NCI-H345 treated with DMSO at 0.1 percent for 48 hours (cell line): ENCODE data around the gene PRDM15.

ENCODE experiments used
- DNase-seq: peaks from one replicate; lab custom pipeline; 2025; ENCODE audit not compliant: unreplicated experiment; lab: John Stamatoyannopoulos, UW

The PRDM15 gene

DNA sequence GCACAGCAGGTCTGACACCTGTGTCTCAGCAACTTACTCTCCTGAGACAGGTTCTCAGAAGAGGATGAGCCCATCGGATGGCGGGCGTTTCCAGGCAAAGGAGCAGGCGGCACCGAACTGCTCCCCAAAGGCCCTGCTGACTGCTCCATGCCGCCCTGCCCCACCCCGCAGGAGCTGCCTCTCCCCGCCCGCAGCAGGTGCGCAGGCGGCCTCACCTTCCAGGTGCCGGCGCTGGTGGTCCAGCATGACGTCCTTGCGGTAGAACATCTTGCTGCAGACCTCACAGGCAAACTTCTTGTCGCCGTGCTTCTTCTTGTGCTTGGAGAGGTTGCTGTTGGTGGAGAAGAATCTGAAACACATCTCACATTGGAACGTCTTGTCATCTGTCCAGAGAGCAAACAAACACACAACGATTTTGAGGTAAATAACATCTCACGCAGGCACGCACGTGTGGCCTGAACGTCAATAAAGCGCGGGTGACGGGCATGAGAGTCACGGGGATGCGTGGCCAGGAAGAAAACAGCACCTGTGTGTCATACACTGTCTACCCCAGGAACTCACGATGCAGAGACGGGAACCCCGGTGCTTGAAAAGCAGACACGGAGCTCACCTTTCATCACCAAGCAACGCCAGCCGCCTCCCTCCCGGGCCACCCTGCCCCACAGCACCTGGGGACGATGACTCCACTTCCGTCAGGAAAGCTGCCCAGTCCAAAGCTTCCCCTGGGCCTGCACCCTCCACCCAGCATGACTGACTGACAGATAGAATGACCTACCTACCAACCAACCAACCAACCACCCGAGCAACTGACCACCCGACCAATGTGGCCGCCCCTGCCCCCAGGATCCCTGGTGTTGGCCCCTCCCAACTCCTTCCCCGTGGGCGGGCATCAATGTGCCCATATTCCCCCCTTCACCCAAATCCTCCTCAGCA, 50.9 kb downstream of the PRDM15 start:
- DNase-seq = no peak

DNA sequence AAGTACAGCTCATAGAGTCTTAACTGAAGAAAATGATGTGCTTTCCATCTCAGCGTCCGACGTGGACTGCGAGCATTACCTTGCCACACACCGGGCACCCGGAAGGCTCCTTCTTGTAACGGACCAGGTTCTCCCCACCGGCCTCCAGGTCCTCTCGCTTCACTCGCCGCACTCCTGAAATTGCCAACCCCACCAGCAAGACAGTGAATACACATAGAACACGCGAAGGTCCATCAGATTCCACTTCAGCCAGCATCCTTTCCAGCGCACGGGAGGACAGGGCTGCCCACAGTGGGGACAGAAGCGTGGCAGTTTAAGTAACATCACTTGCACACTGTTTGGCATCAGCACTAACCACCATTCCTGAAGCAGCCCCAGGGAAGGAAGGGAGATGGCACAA, 53.3 kb downstream of the PRDM15 start:
- DNase-seq = no peak

DNA sequence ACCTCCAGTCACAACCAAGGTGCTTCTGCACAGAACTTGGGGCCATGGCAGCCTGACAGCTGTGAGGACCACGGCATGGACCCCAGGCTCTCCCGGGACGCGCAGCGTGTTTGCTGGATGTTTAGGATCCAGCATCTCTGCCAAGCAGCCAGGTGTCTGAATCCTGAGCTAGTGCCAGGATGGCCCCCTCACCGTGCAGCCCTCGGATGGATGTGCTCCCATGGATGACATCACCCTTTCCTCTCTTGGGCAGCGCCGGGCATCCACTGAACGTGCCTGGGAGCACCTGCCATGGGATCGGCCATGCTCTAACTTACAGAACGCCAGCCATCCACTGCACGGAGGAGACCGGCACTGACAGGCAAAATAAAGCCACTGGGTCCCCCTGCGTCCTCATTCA, 53.9 kb downstream of the PRDM15 start:
- no peak for DNase-seq

DNA sequence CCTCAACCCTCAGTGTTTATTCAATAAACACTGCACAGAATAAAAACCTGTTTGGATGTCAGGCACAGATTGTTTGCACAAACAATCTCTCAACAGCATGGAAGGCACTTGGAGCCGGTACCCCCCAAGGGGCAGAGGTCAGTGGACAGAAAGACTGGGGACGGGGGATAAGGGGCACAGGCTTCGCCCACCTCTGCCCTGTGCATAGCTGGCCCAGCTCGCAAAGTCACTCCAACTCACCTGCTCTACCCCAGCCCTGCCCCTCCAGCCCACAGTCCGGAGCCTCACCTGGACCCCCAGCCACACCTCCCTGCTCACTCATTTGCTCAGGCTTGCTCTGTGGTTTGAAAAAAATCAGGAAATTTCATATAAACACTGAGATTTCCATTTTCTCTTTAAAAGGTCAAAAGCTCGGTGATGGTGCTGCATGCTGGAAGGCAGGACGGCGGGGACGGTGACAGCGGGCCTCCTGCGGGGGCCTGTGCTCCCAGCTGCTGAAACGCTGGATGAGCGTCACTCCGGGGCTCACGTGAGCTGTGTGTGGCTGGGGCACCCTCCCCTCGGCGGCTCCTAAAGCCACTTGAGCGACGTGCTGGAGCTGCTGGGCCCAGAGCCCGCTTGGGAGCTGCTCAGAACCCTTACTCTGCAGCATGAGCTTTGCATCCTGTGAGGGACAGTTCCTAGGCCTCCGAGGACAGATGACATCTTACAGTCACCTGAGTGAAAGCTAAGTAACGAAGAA, 54.5 kb downstream of the PRDM15 start:
- DNase-seq = no peak

DNA sequence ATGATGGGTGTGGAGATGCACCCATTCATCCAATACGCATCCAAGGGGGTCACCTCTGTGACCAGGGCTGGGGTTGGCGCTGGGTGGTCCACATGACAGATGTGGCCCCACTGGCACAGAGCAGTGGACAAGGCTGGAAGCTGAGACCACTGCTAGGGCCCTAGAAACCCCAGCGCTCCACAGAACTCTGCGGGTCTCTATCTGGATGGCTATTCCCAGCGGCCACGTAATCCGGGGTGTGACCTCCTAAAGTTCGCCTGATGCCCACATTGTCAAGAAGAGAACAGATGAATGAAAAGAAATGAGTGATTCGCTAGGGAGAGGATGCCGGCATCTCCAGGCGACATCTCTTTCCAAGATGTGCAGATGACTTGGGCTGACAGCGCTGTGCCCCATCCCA, 55.2 kb downstream of the PRDM15 start:
- no peak for DNase-seq

DNA sequence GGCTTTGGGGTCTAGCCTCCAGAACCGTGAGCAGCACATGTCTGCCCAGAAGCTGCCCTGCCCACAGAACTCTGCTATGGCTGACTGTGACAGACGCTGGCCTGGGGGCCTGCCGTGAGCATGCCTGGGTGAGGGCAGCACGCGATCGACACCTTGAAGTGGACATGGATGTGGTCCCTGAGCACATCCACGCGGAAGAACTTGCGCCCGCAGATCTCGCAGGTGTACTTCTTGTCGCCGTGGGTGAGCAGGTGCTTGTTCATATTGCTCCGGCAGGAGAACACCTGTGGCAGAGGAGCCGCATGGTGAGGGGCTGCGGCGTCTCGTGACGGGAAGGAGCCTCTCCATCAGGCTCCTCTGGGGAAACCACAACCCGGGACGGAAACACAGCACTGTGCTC, 56.0 kb downstream of the PRDM15 start:
- no peak for DNase-seq

DNA sequence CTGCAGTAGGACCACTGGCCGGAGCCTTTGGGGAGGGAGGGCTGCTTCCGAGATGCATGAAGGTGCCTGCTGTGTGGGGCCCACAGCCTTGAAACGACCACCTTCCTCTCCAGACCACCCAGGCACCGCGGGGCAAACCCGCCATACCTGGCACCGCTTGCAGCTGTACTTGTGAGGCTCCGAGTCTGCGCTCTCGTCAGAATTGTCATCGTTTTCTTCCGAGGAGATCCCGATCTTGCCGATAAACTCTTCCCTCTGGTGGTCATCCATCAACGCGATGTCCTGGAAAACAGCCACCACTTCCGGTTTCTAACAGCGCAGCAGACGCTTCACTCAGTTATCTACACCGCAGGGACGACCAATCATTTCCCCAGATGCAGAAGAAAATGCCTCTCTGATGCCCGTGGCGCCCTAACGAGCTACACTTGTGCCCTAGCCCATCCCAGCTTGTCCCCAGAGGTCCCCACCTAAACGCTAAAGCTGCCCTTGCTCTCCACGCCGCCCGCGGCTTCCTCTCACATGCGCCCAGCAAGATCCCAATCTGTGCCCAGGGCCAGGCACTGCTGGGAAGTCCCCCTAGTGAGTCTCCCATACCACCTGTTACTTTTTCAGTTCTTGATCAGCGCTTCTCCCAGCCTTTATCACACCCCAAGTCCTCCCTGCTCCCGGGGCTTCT, 57.2 kb downstream of the PRDM15 start:
- no peak for DNase-seq

DNA sequence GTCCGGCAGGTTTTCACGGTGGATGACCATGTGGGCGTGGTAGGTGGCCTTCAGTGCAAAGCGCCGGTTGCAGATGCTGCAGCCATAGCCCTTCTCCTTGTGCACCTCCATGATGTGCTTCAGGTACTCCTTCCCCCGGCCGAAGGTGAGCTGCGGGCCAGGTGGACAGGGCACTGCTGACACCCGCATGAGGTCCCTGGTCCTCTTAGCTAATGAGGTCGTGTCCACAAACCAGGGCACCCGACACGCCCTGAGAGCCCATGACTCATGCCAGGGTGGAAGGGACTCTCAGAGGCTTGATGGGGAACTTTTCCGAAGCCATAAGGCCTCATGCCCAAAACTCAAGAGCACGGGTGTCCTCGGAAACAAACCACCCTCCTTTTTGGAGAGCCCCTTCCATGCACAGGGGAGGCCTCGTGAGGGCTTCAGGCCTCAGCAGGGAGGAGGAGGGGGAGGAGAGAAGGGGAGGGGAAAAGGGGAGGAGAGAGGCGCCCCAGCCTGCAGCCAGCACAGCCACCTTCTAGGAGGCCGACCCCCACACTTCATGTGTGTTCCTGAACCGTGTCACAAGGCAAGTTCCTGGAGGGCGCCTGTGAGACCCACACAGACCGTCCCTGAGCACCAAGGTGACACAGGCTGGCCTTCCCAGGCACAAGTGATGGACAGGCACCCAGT, 57.9 kb downstream of the PRDM15 start:
- no peak for DNase-seq

DNA sequence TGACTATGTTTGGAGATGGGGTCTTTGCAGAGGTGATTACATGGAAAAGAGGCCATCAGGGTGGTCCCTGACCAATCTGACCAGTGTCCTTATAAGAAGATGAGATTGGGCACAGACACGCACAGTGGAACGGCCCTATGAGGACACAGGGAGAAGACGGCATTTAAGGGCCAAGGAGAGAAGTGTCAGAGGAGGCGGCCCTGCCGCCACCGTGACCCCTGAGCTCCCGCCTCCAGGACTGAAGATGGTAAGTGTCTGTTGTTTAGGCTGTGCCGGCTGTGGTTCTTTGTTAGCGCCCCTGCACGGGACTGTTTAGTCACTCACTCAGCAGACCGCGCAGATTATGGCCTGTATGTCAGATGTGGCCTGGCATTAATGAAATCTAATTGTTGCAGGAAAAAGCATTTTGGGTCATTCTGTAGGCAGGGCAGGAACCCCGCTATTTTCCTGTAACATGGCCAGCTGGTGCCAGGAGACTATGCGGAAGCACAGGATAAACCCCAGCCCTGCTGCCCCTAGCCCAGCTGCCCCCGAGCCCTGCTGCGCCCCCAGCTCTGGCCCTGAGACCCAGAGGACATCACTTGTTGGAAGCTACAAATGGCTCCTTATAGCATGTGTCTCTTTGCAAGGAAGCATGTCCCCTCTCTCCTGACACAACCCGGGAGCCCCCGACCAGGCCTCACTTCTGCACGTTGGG, 58.6 kb downstream of the PRDM15 start:
- DNase-seq = no peak

DNA sequence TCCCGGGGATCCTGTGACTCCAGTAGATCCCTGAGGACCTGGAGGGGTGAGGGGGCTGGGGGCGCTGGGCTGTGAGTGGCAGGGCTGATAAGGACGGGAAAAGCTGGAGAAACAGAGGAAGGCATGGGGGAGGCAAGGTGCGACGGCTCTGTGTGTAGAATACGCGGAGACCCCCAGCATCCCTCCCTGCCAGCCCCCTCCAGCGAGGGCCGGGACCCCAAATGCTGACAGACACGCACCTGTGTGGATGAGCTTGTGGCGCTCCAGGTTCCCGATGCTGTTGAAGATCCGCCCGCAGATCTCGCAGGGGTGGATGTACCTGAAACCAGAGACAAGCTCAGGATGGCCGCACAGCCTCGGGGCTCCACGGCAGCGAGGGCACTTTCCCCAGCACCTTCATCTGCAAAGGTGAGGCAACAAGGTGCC, 59.3 kb downstream of the PRDM15 start:
- DNase-seq = no peak

DNA sequence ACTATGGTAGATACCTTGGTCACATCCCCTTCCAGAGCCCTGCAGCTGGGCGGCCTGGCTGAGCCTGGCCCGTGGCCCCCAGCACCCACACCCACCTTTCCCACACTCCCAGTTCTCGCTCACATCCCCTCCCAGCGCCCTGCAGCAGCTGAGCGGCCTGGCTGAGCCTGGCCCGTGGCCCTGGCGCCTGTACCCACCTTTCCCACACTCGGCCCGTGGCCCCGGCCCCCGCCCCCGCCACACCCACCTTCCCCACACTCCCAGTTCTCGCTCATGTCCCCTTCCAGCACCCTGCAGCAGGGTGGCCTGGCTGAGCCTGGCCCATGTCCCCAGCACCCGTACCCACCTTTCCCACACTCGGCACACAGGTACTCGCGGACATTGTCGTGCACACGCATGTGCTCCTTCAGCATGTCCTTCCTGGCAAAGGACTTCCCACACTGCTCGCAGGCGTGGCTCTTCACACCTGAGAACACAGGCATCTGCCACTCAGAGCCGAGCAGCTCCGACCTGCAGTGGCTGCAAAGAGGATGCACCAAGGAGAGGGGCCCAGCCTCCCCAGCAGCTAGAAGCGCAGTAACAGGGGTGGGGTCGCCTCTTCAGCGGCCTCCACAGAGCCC, 59.8 kb downstream of the PRDM15 start:
- no peak for DNase-seq

DNA sequence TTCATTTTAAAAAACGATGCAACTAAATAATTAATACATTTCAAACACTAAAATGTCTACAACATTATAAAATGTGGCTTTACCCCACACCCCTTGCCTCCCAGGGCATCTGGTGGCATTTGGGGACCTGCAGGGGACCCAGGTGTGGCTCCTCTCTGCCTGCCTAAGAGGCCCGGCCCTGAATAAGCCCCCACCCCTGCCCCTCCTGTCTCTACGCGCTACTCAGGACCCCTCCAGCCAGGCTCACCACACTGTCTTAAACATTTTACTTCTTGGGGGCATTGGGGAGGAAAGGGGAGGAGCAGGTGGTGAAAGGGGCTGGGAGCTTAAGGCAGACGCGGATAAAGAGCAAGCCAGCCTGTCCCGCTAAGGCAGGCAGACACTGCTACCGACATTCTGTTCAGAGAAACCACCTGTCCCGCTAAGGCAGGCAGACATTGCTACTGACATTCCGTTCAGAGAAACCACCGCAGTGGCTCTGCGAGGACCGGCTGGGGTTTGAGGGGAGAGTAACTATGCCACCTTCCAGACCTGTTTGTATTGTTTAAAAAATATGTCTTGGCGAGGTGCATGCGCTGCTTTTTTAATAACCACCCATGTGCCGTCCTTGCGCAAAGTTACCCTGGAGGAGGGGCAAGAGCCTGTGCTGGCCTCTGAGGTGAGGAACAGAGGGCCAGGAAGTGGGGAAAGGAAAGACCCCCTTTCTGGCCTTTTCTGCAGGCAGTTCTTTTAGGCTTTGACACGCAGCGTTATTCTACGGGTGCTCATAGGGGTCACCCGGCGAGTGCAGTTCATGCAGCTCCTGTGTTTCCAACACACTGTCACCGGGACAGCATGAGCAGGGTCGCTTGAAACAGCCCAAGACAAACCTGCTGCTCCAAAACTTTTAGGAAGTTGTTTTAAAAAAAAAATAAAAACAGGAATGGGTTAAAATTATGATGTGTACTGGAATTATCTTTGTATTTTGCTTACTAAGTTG, 61.0 kb downstream of the PRDM15 start:
- DNase-seq = no peak

DNA sequence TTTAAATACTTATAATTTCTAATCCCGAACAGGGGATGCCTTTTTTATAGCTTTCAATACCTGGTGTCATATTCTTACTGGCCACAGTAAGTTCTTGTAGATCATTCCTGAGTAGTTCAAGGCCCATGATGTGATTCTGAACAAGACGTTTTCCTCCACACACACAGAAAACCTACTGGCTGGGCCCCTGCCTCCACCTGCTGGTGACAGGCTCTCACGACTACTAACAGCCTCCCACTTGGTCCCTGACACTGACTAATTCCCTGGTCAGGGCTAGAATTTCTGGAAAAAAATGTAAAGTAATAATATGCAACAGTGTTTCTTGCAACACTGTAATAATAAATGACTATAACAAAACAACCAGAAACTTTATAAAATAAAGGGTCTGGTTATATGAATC, 61.9 kb downstream of the PRDM15 start:
- peak; percentile 10 for DNase-seq

DNA sequence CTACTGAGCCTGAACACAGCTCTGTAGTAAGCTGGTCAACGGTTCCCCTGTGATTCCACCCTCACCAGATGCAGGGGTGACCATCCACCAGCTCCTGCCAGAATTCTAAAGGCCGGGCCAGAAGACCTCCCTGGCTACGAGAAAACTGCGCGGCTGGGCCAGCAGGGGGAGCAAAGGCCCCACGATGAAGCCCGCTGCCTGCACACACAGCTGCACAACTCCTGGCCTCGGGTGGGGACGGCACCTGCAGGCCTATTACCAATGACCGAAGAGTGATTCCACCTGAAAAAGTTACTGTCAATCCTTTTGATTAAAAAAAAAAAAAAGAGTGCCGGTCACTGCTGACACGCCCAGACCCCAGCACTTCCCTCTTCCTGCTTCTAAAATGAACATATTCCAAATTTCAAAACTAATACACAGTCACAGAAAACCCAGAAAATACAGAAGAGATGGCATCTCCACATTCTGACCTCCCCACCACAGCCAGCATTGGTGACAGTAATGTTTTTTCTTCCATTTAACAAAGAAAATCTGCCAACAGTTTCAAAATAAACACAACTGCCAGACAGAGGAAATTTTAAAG, 62.5 kb downstream of the PRDM15 start:
- peak; percentile 14 for DNase-seq

DNA sequence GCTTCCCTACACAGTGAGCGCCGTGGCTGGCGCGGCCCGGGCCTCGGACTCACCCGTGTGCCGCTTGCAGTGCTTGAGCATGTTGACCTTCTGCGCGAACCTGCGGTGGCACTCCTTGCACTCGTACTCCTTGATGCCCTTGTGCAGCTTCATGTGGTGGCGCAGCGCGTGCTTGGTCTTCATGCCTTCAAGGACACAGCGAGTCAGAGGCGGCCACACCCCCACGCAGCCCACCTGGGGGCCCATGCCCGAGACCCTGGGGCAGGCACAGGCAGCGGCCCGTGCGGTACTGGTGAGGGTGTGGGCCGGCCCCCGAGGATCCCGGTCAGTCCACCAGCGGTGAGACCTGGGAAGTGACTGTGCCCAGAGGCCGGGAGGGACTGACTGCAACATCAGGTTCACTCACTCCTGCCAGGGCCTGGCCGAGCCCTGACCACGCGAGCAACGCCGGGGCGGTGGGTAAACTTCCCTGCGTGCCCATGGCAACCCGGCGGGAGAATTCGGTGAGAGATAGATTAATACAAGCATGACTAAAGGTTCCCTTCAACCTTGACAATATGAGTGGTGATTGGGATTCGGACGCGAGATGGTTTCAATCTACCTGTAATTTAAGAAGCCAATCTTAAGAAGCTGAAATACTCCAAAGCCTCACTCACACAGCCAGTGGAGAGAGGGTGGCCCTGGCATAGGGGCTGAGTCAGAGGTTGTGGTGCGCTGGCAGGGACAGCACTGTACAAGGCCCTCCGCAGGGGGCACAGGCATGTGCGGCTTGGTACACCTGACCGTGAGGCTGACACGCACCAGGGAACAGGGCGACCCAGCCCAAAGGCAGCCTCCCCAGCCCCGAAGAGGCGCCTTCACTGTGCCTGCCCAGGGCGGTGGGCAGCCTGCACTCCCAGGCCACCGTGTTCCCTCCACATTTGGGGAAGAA, 63.2 kb downstream of the PRDM15 start:
- DNase-seq = no peak

DNA sequence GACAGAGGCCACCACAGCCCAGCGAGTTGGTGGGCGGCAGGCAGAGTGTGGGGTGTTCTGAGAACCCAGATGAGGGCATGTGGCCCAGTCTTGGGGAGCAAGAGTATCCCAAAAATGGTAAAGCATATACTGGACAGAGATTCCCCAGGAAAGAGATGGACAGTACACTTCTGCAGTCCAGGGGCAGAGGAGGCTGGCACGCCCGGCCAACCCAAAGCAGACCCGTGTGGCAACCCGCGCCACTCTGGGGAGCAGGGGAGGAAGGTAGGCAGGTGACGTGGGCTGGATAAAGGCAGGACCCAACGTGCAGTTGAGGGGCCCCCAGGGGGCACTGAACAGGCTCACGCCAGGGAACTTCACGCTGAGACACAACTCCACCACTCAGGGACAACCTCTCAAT, 65.9 kb downstream of the PRDM15 start:
- no peak for DNase-seq

DNA sequence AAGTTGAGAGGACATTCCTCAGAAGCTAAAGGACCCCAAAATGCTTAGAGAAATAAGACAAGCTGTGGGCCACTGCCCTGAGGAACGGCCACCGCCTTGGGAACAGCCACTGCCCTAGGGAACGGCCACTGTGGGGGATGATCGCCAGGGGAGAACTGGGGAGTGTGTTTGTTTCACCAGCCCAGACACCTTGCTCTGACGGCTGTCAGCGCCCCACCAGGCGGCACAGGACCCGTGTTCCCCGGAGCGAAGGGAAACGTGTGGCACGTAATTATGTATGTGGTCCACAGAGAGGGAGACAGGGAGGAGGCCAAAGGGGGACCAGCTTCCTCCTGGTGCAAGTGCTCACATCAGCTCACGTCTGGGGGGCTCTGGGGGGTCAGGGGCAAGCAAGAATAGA, 66.5 kb downstream of the PRDM15 start:
- no peak for DNase-seq

DNA sequence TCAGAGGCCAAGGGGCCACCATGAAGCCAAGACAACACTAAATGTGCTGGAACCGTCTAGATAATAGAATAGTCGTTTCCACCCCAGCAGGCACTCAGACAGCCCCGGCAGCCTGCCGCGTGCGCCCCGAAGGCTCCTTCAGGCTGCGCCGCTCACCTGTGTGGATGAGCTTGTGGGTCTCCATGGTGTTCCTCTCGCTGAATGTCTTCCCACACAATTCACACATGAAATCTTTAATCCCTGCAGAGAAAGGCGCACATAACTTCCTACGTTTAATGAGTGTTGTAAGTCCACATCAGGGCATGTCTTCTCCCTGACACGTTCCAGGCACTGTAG, 68.6 kb downstream of the PRDM15 start:
- DNase-seq = no peak
